ENCODE data around the gene ANO5.
"Not testable (repeated sequence)": the region's sequence is repeated elsewhere in the genome, so short reads cannot be mapped to it uniquely, and the experiment has no call there.

Gene ANO5

DNA sequence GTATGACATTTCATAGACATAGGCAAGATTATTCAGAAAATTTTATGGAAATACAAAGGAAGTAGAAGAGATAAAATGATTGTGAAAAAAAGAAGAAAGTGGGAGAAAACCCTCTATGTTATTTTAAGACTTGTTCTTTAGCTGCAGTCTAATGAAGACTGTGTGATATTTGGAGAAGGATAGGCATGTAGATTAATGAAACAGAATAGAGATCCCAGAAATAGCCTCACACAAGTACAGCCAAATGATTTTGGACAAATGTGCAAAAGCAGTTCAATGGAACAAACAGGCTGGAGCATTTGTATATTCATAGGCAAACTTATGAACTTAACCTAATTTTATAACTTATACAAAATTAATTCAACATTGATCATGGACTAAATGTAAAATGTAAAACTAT is 14.3 kb downstream of the ANO5 start:
- DNase-seq, result no peak

DNA sequence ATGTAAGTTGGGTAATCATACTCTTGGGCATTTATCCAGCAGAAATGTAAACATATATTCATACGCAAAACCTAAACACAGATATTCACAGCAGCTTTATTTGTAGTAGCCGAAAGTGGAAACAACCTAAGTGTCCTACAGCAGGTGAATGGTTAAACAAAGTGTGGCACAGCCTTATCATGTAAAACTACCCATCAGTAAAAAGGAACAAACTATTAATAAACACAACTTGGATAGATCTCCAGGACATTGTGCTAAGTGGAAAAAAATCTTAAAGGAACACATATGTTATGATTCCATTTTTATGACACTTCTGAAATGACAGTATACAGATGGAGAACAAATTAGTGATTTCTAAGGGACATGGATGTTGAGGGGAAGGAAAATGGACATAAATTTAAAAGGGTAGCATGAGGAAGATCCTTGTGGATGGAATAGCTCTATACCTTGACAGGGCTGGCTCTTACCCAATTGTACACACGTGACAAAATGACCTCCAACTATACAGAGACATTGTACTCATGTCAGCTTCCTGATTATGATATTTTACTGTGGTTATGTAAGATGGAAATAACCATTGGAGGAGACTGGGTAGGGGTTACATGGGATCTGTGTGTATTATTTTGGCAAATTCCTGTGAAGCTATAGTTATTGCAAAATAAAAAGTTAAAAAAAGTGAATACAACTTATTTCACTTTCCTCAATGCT is 15.4 kb downstream of the ANO5 start:
- DNase-seq, result no peak

DNA sequence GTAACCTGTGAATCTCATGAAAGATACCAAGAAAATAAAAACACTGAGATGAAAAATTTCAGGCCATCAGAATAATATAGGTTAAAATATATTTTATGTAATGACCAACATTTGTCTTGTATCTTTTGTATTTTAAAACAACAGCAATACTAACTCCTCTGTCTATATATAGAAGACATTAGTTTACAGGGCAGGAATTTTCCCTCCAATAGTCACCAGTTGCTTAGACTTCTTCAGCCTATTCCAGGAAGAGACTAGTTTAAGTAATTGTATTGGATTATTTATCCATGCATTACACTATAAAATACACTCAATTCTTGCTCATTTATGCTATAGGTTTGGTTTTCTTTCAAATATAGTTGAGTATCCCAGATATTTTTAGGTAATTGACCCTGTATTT is 24.1 kb downstream of the ANO5 start:
- no peak for DNase-seq

DNA sequence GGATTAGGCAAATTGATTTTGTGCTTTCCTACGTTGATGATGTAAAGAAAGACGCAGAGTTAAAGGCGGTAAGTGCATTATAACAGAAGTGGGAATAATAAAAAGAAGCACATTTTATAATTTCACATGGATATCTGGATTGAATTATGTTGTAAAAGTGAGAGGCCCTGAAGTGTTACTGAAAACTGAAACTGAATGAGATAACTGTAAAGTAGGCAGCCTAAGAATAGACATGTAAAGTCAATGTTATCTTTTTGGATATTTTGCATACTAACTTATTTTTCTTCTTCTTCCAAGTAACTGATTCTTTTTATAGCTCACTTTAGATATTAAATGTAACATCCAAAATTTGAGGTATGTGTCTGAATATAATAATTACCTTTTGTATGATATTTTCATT is 28.3 kb downstream of the ANO5 start:
- no peak for DNase-seq

DNA sequence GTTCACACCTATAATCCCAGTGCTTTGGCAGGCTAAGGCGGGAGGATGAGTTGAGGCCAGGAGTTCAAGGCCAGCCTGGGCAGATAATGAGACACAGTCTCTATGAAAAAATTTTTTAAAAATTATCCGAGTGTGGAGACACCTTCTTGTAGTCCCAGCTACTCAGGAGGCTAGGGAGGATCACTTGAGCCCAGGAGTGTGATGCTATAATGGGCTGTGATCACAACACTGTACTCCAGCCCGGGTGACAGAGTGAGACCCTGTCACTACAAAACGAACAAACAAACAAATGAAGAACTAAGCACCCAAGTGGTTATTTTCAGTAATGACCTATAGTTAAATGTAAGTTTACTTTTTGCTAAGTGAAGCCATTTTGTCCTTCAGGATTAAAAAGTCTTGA is 32.3 kb downstream of the ANO5 start:
- DNase-seq, result no peak

DNA sequence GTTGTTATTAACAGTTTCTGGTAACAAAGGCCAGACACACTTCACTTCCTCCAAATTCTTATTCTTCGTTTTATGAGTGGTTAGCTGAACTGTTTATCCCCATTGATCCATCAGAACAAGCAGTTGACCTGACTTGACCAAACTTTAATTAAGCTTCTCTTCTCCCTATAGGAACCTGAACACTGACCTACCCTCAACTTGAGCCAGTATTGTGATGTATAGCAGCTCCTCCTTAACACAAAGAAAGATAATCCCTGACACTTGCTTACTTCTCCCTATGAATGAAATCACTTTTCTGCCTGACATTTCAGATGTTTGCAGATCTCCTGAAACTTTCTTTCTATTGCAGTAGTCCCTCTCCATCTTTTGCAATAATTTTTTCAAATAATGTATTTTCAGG is 41.9 kb downstream of the ANO5 start:
- no peak for DNase-seq

DNA sequence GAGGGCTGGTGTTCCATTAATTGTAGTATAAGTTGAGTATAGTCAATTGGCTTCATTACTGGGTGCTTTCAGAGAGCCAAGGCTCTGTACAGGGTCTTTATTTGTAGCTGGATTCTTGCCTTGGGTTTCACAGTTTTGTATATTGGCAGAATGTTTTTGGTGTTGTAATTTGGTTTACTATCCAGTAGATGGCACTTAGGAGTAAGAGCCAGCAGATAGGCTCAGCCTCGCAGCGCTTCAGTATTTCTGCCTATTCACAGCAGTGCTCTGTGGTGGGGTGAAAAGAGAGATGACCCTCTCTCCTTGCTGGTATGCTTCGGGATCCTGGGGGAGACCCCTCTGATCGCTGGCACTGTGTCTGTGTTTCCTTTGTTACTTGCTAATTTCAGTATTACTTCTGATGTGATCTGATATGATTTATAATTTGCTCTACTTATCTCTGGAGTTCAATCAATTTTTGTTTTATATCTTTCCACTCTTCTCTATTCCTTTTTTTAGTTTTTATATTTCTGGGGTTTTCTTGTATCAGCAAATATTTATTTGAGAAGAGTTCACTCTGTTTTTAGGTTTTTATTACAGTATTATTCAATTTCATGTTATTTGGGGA is 52.2 kb downstream of the ANO5 start:
- DNase-seq, result no peak

DNA sequence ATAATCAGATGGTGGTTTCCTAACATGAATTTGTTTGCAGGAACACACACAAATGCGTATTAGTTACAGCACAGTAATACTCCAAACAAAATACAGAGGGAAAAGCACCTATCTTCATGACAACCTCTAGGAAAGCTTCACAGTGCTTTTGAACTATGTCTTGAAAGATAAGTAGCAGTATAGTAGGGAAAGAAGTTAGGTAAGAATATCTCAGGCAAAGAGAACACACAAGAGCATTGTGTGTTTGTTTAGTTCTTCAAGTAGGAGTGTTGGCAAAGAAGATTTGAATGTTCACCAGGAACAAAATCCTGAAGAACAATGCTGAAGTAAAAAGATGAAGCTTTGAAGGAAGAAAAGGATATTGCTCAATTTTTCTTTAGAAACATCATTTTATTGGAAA is 54.1 kb downstream of the ANO5 start:
- no peak for DNase-seq

DNA sequence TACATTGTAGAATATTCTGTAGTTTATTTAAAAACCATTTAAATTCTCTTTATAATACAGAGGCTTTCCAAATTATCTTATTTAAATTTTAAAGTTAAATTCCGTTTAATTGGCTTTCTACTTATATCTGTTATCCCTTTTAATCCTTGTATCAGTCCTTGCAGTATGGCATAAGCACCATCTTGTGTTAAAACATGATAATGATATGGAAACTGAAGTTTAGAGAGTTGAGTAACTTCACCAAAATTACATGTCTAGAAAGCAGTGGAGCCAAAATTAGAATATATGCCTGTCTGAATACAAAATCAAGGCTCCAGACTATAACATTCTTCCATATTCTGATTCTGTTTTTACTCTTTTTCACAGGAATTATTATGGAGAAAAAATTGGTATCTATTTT is 57.0 kb downstream of the ANO5 start:
- no peak for DNase-seq

DNA sequence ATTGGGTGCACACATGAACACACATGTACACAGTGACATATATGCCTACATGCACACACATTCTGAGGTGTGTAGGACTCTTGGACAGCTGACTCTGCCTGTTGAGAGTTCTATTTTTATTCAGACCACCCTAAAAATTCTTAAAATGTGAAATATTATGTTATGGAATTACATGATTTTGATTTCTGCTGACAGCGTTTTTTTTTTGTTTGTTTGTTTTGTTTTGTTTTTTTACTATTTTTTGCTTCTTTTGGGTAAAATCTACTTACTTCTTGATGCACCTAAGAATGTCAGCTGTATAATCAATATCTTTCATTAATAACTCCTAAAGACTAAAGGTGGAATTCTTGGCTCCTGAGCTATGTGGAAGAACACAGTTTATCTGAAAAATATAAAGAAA is 64.0 kb downstream of the ANO5 start:
- DNase-seq, result no peak

DNA sequence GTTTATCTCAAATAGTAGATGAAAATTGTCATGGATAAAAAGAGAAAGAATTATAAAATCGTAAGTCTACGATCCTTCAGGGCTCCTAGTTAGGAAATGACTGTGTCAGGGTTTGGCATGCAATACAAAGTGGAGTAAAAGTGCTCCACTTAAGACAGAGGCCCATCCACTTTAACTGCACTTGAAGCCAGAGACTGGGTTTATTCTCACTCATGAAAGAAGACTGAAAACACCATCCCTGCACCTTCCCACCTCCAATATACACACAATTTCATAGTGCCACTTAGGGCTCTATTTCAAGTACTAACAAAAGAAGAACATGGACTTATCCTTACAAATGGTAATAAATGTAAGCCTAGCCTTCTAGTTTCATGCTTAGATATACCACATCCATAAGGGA is 70.7 kb downstream of the ANO5 start:
- DNase-seq, result no peak

DNA sequence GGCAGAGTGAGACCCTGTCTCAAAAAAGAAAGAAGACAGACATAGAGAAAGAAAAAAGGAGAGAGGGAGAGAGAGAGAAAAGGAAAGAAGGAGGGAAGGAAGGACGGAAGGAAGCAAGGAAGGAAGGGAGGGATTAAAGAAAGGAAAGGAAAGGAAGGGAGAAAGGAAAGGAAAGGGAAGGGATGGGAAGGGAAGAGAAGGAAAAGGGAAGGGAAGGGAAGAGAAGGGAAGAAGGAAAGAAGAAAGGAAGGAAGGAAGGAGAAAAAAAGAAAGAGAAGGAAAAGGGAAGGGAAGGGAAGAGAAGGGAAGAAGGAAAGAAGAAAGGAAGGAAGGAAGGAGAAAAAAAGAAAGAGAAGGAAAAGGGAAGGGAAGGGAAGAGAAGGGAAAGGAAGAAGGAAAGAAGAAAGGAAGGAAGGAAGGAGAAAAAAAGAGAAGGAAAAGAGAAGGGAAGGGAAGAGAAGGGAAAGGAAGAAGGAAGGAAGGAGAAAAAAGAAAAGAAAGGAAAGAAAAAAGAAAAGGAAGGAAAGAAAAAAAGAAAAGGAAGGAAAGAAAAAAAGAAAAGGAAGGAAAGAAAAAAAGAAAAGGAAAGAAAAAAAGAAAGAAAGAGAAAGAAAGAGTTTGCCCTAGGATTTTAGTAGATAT is 76.2 kb downstream of the ANO5 start:
- DNase-seq, result not testable (repeated sequence)

DNA sequence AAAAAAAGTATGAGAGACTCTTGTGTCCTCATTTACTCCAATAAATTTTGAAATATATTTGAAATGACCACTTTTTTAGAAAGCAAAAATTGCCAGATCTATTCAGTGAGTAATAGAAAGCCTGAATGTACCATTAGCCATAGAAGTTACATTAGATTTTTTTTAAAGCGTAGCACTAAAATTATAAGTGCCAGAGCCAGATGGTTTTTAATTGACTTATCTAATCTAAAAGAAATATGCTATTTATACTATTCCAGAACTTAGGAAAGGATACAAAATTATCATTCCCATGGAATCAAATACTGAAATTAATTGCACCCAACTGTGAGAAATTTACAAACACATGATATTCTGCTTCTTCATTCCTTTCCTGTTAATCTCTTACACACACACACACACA is 80.9 kb downstream of the ANO5 start:
- DNase-seq, result no peak

DNA sequence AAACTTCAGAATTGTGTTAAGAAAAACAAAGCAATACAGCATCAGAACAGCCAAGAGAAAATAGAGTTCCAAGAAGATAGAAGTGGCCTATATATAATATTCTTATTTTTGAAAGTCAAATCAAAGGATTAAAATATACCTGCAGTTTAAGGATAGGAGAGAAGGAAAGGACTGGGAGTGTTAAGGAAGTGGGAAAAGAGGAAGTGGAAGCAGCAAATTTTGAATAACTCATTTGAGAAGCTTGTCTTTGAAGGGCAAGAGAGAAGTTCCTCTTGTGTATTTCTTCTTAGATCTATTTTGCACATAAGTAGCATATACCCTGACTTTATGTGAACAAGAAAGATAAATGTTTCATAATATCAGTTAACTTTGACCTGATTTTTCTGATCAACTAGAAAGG is 82.7 kb downstream of the ANO5 start:
- no peak for DNase-seq

DNA sequence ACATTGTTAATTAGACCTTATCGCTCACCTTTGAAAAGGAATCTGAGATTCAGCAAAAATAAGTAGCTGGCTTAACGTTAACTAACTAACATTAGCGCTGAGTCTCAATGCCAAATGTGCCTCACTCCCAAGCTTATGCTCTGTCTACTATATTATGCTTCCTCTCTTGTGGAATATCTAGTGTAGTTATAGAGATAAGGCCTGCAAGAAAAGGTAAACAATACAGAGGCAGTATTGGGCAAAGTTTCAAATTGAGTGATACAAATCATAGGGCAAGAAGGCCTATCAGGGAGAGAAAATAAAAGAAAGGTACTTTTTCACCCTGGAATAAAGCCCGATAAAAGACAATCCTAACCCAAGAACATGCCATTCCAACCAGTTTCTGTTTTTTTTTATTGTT is 83.7 kb downstream of the ANO5 start:
- DNase-seq, result no peak

DNA sequence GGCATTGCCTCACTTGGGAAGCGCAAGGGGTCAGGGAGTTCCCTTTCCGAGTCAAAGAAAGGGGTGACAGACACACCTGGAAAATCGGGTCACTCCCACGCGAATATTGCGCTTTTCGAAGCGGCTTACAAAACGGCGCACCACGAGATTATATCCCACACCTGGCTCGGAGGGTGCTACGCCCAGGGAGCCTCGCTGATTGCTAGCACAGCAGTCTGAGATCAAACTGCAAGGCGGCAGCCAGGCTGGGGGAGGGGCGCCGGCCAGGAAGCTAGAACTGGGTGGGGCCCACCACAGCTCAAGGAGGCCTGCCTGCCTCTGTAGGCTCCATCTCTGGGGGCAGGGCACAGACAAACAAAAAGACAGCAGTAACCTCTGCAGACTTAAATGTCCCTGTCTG is 92.1 kb downstream of the ANO5 start:
- DNase-seq, result not testable (repeated sequence)

DNA sequence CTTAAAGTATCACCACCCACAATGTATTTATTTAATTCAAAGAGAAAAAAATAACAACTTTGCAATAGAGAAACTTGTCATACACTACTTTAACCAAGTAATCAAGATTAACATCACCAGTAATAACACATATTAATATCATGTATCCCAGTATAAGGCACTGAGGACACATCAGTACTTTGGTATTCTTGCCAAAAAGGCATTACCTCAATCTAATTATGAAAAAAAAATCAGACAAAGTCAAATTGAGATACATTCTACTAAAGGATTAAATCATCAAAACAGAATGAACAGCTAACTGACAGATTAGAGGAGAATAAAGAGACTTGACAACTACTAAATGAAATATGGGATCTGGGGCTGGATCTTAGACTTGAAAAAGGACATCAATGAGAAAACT is 109.5 kb downstream of the ANO5 start:
- no peak for DNase-seq

DNA sequence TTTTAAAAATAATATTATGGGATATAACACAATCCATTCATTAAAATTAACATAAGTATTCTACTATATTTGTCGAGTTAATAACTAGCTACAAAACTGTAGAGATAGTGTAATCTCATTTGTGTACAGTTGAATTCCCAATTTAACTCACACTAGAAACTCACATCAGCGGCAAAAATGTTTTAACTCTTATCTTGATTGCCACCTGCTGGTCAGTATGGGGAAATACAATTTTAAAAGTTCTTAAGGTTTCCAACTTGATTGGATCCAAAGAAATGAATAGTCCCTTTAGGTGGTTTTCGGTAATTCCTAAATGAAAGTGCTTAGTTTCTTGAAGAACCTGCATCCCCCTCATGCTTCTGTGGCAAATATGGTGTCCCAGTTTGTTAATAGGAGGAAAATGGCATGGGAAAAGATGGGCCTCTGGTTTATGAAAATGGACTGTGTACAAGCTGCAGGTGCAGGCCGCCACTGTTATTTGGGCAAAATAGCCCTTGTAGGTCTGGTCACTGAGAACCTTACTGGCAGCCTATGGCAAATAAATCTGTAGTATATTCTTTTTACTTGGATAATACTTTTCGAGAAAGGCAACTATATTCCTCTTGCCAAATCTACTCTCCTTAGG is 111.6 kb downstream of the ANO5 start:
- DNase-seq, result no peak

DNA sequence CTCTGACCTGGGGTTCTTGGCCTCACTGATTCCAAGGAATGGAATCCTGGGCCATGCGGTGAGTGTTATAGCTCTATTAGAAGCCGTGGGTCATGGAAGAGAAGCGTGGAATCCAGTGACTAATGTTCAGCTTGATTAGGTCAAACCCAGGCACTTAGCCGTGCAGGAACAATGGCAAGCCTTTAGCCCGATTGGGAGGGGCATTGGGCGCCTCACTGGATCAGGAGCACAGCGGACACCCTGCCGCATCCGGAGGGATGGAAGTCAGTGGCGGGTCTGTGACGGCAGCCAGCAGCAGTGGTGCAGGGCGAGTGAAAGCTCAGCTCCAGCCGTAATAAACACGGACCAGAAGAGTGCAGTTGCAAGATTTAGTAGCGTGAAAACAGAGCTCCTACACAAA is 124.8 kb downstream of the ANO5 start:
- no peak for DNase-seq

DNA sequence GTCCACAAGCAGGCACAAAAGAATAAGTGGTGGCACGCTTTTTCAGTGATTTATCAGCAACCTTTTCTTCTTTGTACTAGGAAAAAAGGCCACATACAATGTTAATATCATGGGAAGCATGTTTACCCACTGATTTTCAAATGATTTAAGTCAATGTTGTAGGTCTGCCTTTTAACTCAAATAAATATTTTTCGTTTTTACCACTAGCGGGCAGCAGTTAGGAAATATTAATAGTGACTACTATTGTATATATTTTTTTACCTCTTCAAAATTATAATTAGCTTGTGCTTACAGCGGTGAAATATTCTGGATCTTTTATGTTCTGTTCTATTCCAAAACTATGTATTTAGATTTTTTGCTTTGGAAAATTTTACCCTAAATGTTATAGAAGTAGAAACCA is 138.9 kb downstream of the ANO5 start:
- no peak for DNase-seq

All from activated CD4-positive, alpha-beta T cell treated with anti-CD3 and anti-CD28 coated beads, Interleukin-2, amount 50 U/mL, for 4 hours (primary cell).